Stomach (tissue), 9 donors: ENCODE results near the gene TMEM150A. TPM values are rescaled to one million over a fixed set of nuclear protein-coding genes. Genes with fewer than 3 reads are reported as not detected.

Experiments used
- DNase-seq, 2 donors: peaks; one replicate each; pipeline versions ENCODE4 v3.0.0 to v3.0.0-alpha.2; 2013 to 2019
- H3K27ac ChIP-seq, 5 donors: fragments of 200-600 bp in 4 of 5; sonication (generic) in 4 of 5; one replicate each; pipeline ENCODE4 v1.5.1; 2013 to 2019; ENCODE audit warnings: mild to moderate bottlenecking in 1 of 5, moderate library complexity in 1 of 5
- H3K27me3 ChIP-seq, 3 donors: fragments of 200-600 bp; sonication (generic); one replicate each; pipeline ENCODE4 v1.5.1; 2017 to 2019; ENCODE audit warnings: mixed run types in 1 of 3
- H3K36me3 ChIP-seq, 4 donors: fragments of 200-600 bp; sonication (generic); 1 replicate in 3 of 4; 2 replicates in 1 of 4; pipeline ENCODE4 v1.5.1; 2016 to 2019
- H3K4me1 ChIP-seq, 4 donors: fragments of 200-600 bp; sonication (generic); one replicate each; pipeline ENCODE4 v1.5.1; 2016 to 2019
- H3K4me3 ChIP-seq, 4 donors: fragments of 200-600 bp; sonication (generic) in 3 of 4; one replicate each; pipeline ENCODE4 v1.5.1; 2016 to 2019; ENCODE audit warnings: mild to moderate bottlenecking in 1 of 4
- H3K9me3 ChIP-seq, 4 donors: fragments of 200-600 bp; sonication (generic); one replicate each; pipeline ENCODE4 v1.5.1; 2016 to 2019
- EP300 ChIP-seq: sonication (generic); formaldehyde crosslinking; IDR thresholded peaks from one replicate; pipeline ENCODE4 v1.6.1; 2017; ENCODE audit warnings: antibody characterized with exemption
- POLR2A ChIP-seq, 4 donors: fragments of 450-650 bp; IDR thresholded peaks; one replicate each; pipeline ENCODE4 v1.6.1; 2016; ENCODE audit warnings: antibody characterized with exemption in 4 of 4, control low read depth in 2 of 4, mild to moderate bottlenecking in 1 of 4, moderate library complexity in 1 of 4
- POLR2AphosphoS5 ChIP-seq, 3 donors: sonication (generic); formaldehyde crosslinking; IDR thresholded peaks; one replicate each; pipeline ENCODE4 v1.6.1; 2016; ENCODE audit warnings: antibody characterized with exemption in 3 of 3
- WGBS, 5 donors: extraction: QIAGEN DNeasy Blood & Tissue Kit in 3 of 5; methylation state at CpG; one replicate each; pipeline versions ENCODE4 v1.1.5 to v1.1.7; 2013 to 2018; 5-methylcytosine and 5-hydroxymethylcytosine counted together
- intact Hi-C: fragments of 100-400 bp; cut with DNase I; formaldehyde crosslinking; loops from one replicate; pipeline ENCODE4 v1.15.1; 2023; ENCODE audit warnings: low total_unique reads
- polyA plus RNA-seq, 3 donors: library from polyadenylated mRNA; stranded (reverse); fragments of 200-250 nt; gene quantifications; one replicate each; pipeline ENCODE4 v1.2.3, GENCODE V29; 2013
- total RNA-seq, 5 donors: library from RNA; depleted of rRNA; stranded (reverse); fragments of >200 nt; gene quantifications; one replicate each; pipeline versions ENCODE4 v1.1.0 to v1.2.3, GENCODE V29; 2014 to 2016
- TF ChIP-seq, protein P1 (sequence below), 7 experiments: fragments of 450-650 bp in 4 of 7; fragments of 200-600 bp in 3 of 7; sonication (generic) in 3 of 7; IDR thresholded peaks; one replicate each; pipeline ENCODE4 v1.5.1; 2016 to 2019; ENCODE audit warnings: antibody characterized with exemption in 7 of 7, control low read depth in 2 of 7, mild to moderate bottlenecking in 1 of 7
- donor health status: healthy with polysubstance abuse.
- donor health status: Bipolar disorder and iron deficiency.
- donor health status: healthy.

TMEM150A gene
- total and polyA plus RNA-seq, 8 donors: 5.0 to 62.4 (median 24.6) TPM; not detected in 1

DNA sequence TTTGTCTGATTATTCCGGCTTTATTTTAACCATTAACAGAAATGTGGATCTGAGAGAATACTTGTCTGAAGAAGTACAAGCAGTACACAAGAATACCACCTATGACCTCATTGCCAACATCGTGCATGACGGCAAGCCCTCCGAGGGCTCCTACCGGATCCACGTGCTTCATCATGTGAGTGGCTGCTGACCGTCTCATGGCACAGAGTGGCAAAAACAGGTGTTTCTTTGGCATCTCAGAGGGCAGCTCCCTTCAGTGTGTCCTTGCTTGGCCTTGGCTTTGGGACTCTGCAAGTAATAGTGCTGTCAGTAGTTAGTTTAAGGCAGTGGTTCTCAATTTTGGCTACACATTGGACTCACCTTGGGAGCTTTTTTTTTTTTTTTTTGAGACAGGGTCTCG, 42.4 kb upstream of the TMEM150A start:
- H3K27me3 ChIP-seq: no peaks in the 10 kb centered on the region
- no peak overlapping the region for H3K27ac ChIP-seq
- intact Hi-C loops: no loop called here
- no peaks in the 10 kb centered on the region for H3K9me3 ChIP-seq
- H3K36me3 ChIP-seq: peaks cover 96 to 100% (median 100%) of the 10 kb centered on the region in 4 donors
- no peak for DNase-seq
- no peaks in the 10 kb centered on the region for H3K4me1 ChIP-seq
- TF ChIP-seq POLR2A (IDR thresholded peaks at IDR 0.05): no peak
- TF ChIP-seq, protein P1, sequence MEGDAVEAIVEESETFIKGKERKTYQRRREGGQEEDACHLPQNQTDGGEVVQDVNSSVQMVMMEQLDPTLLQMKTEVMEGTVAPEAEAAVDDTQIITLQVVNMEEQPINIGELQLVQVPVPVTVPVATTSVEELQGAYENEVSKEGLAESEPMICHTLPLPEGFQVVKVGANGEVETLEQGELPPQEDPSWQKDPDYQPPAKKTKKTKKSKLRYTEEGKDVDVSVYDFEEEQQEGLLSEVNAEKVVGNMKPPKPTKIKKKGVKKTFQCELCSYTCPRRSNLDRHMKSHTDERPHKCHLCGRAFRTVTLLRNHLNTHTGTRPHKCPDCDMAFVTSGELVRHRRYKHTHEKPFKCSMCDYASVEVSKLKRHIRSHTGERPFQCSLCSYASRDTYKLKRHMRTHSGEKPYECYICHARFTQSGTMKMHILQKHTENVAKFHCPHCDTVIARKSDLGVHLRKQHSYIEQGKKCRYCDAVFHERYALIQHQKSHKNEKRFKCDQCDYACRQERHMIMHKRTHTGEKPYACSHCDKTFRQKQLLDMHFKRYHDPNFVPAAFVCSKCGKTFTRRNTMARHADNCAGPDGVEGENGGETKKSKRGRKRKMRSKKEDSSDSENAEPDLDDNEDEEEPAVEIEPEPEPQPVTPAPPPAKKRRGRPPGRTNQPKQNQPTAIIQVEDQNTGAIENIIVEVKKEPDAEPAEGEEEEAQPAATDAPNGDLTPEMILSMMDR (IDR thresholded peaks at IDR 0.05): no peak
- TF ChIP-seq POLR2AphosphoS5 (IDR thresholded peaks at IDR 0.05): no peak
- TF ChIP-seq EP300: no peak
- WGBS, 5 donors: 96 to 98% (median 97%) methylated on average over 8 of the region's 8 CpGs
- H3K4me3 ChIP-seq: no peak overlapping the region

DNA sequence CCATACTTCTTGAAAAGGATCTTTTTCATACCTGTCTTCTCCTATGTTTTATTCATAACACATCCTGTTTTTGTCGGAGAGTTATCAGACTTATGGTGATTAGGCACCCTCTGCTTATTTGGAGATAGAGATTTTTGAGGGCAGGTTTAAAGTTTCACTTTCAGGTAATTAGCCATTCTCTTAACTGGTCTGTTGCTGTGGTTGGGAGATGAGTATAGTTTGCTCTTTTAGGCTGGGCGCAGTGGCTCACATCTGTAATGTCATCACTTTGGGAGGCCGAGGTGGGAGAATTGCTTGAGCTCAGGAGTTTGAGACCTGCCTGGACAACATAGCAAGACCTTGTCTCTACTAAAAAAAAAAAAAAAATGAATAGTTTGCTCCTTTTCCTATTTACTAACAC, 40.2 kb upstream of the TMEM150A start:
- Histone ChIP-seq H3K36me3 (peaks cover 98 to 100% (median 100%) of the 10 kb centered on the region in 4 donors), H3K9me3 (no peaks in the 10 kb centered on the region), H3K27ac (no peak overlapping the region), H3K4me3 (no peak overlapping the region), H3K27me3 (no peaks in the 10 kb centered on the region), H3K4me1 (peaks cover 0 to 1% (median 0%) of the 10 kb centered on the region in 4 donors)
- WGBS, 5 donors: 64 to 78% (median 70%) methylated on average over 3 of the region's 3 CpGs
- TF ChIP-seq POLR2A (IDR thresholded peaks at IDR 0.05): no peak
- TF ChIP-seq, protein P1 (IDR thresholded peaks at IDR 0.05): no peak
- TF ChIP-seq POLR2AphosphoS5 (IDR thresholded peaks at IDR 0.05): no peak
- no peak for TF ChIP-seq EP300
- DNase-seq: no peak
- intact Hi-C loops: no loop called here

DNA sequence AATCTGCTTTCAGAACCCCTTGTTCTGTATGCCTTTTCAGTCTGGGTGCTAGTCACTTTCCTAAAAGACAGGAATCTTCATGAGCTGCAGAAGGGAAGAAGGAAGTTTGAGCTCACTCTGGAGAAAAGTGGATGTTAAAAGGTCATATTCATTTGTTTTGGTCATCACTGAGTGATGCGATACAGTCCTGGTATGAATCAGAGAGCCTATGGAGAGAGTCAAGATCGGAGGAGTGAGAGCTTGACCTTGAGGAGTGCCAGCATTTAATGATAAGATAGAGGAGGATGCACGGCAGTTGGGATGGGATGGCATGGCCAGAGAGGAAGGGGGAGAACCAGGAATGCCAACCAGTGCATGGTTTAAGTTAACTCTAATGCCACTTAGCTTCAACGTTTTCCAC, 33.1 kb upstream of the TMEM150A start:
- WGBS, 5 donors: 54 to 68% (median 61%) methylated on average over 4 of the region's 4 CpGs
- H3K4me1 ChIP-seq: peaks cover 0 to 7% (median 0%) of the 10 kb centered on the region in 4 donors
- H3K27me3 ChIP-seq: no peaks in the 10 kb centered on the region
- H3K4me3 ChIP-seq: no peak overlapping the region
- peaks cover 86 to 100% (median 100%) of the 10 kb centered on the region in 4 donors for H3K36me3 ChIP-seq
- DNase-seq: no peak
- intact Hi-C loops: no loop called here
- no peak overlapping the region for H3K27ac ChIP-seq
- TF ChIP-seq, protein P1 (IDR thresholded peaks at IDR 0.05): no peak
- TF ChIP-seq POLR2A (IDR thresholded peaks at IDR 0.05) (no peak), POLR2AphosphoS5 (IDR thresholded peaks at IDR 0.05) (no peak), EP300 (no peak)
- no peaks in the 10 kb centered on the region for H3K9me3 ChIP-seq

DNA sequence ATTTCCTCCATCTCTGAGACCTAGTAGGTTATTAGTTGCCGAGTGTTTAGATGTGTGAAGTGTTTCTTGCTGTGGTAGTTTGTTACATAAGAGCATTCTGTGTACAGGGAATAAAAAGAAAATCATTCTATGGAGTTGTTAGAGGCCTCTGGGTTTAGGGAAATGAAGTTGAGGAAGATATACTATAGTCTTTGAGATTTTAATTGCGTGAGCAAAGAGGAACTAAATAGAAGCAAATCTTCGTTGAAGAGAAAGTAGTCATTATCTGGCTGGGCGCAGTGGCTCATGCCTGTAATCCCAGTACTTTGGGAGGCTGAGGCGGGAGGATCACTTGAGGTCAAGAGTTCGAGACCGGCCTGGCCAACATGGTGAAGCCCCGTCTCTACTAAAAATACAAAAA, 32.5 kb upstream of the TMEM150A start:
- Histone ChIP-seq H3K4me3 (no peak overlapping the region), H3K27me3 (no peaks in the 10 kb centered on the region), H3K27ac (no peak overlapping the region), H3K4me1 (peaks cover 0 to 7% (median 0%) of the 10 kb centered on the region in 4 donors), H3K9me3 (no peaks in the 10 kb centered on the region), H3K36me3 (peaks cover 83 to 100% (median 100%) of the 10 kb centered on the region in 4 donors)
- intact Hi-C loops: no loop called here
- TF ChIP-seq, protein P1 (IDR thresholded peaks at IDR 0.05): no peak
- TF ChIP-seq EP300 (no peak), POLR2AphosphoS5 (IDR thresholded peaks at IDR 0.05) (no peak), POLR2A (IDR thresholded peaks at IDR 0.05) (no peak)
- no peak for DNase-seq
- WGBS, 5 donors: 83 to 91% (median 88%) methylated on average over 8 of the region's 8 CpGs
